ENCODE data around the gene NF2.

Gene NF2

GRCh38 chr22:29712119-29712518 lies 108.7 kb downstream of the NF2 start:
- H3K27ac ChIP-seq, result no peak overlapping the region
- no peak for TF ChIP-seq CTCF (conservative IDR thresholded peaks at IDR 0.05)

GRCh38 chr22:29713156-29713727 lies 109.8 kb downstream of the NF2 start:
- no peak overlapping the region for H3K27ac ChIP-seq
- no peak for TF ChIP-seq CTCF (conservative IDR thresholded peaks at IDR 0.05)

- no peak overlapping the region for H3K27ac ChIP-seq
- TF ChIP-seq CTCF (conservative IDR thresholded peaks at IDR 0.05), result no peak
These were observed 111.8 kb downstream of the NF2 start for GRCh38 chr22:29715240-29715639.

- no peak overlapping the region for H3K27ac ChIP-seq
- no peak for TF ChIP-seq CTCF (conservative IDR thresholded peaks at IDR 0.05)
These were observed 112.3 kb downstream of the NF2 start for GRCh38 chr22:29715705-29716104.

GRCh38 chr22:29716814-29717545 lies 113.5 kb downstream of the NF2 start:
- TF ChIP-seq CTCF (conservative IDR thresholded peaks at IDR 0.05), result no peak
- no peak overlapping the region for H3K27ac ChIP-seq

GRCh38 chr22:29717789-29718188 lies 114.4 kb downstream of the NF2 start:
- H3K27ac ChIP-seq, result no peak overlapping the region
- no peak for TF ChIP-seq CTCF (conservative IDR thresholded peaks at IDR 0.05)

GRCh38 chr22:29718949-29719898 lies 115.8 kb downstream of the NF2 start:
- no peak overlapping the region for H3K27ac ChIP-seq
- no peak for TF ChIP-seq CTCF (conservative IDR thresholded peaks at IDR 0.05)

All from VCaP (cell line).